SK-N-SH (cell line): ENCODE results near the gene NOVA1. TPM values are rescaled to one million over a fixed set of nuclear protein-coding genes. Genes with fewer than 3 reads are reported as not detected.

Experiments
- CTCF ChIA-PET: fragments of 300-600, 350-600 bp; formaldehyde crosslinking; extraction: SDS; loops from one replicate; lab custom pipeline; 2021; lab: Yijun Ruan, JAX
- POLR2A ChIA-PET: fragments of 350-600 bp; sonication (Branson Sonifier 250); formaldehyde crosslinking; extraction: SDS; loops from one replicate; lab custom pipeline; 2020; ENCODE audit warnings: antibody characterized with exemption, inconsistent platforms; lab: Yijun Ruan, JAX
- DNase-seq: peaks from one replicate; pipeline ENCODE4 v3.0.0; 2012
- H2AFZ ChIP-seq: fragments of 200-600 bp; sonication (generic); 2 replicates; pipeline ENCODE4 v1.8.1; 2016; ENCODE audit warnings: antibody characterized with exemption, mild to moderate bottlenecking, low read depth
- H3F3A ChIP-seq: fragments of 200-600 bp; sonication (generic); replicated peaks from 2 replicates; pipeline ENCODE3; 2016; ENCODE audit warnings: antibody characterized with exemption, mild to moderate bottlenecking; ENCODE audit not compliant: insufficient read depth
- H3K27ac ChIP-seq, 2 experiments: fragments of 200-500 bp in 1 of 2; fragments of 200-600 bp in 1 of 2; sonication (Bioruptor generic) in 1 of 2; sonication (generic), shearing (Covaris generic) in 1 of 2; 2 replicates each; pipeline versions ENCODE4 v1.5.1 to v1.6.1; 2014 to 2016; ENCODE audit warnings: low read depth in 2 of 2, inconsistent platforms in 1 of 2, low read length in 1 of 2, mild to moderate bottlenecking in 1 of 2, mixed read lengths in 1 of 2
- H3K27me3 ChIP-seq: fragments of 200-600 bp; sonication (generic), shearing (Covaris generic); 2 replicates; pipeline ENCODE4 v1.6.1; 2016; ENCODE audit warnings: mixed run types; ENCODE audit not compliant: insufficient read depth
- H3K36me3 ChIP-seq, 2 experiments: fragments of 200-500 bp in 1 of 2; fragments of 200-600 bp in 1 of 2; sonication (Bioruptor generic) in 1 of 2; sonication (generic) in 1 of 2; replicated peaks in 1 of 2; 2 replicates each; pipeline versions ENCODE3 to v1.5.1; 2014 to 2016; ENCODE audit warnings: low read length in 1 of 2, mild to moderate bottlenecking in 1 of 2; ENCODE audit not compliant: insufficient read depth in 2 of 2, control insufficient read depth in 1 of 2
- H3K4me1 ChIP-seq, 2 experiments: fragments of 200-500 bp in 1 of 2; fragments of 200-600 bp in 1 of 2; sonication (Bioruptor generic) in 1 of 2; sonication (generic), shearing (Covaris generic) in 1 of 2; 2 replicates each; pipeline versions ENCODE4 v1.5.1 to v1.6.1; 2014 to 2016; ENCODE audit warnings: low read depth in 1 of 2, low read length in 1 of 2, mixed run types in 1 of 2; ENCODE audit not compliant: insufficient read depth in 2 of 2, control insufficient read depth in 1 of 2
- H3K4me2 ChIP-seq: fragments of 200-600 bp; sonication (generic), shearing (Covaris generic); 2 replicates; pipeline ENCODE4 v1.6.1; 2017; ENCODE audit warnings: mixed run types
- H3K4me3 ChIP-seq, 2 experiments: fragments of 200-500 bp in 1 of 2; fragments of 200-600 bp in 1 of 2; sonication (Bioruptor generic) in 1 of 2; sonication (generic), shearing (Covaris generic) in 1 of 2; 2 replicates each; pipeline versions ENCODE4 v1.5.1 to v1.8.1; 2014 to 2016; ENCODE audit warnings: low read depth in 2 of 2, inconsistent platforms in 1 of 2, low read length in 1 of 2, mild to moderate bottlenecking in 1 of 2, mixed read lengths in 1 of 2, moderate library complexity in 1 of 2
- H3K79me2 ChIP-seq: fragments of 200-600 bp; sonication (generic); 2 replicates; pipeline ENCODE4 v1.8.1; 2017; ENCODE audit warnings: mild to moderate bottlenecking; ENCODE audit not compliant: insufficient read depth
- H3K9ac ChIP-seq: fragments of 200-600 bp; sonication (generic); 2 replicates; pipeline ENCODE4 v1.6.1; 2017; ENCODE audit warnings: mixed run types
- H3K9me2 ChIP-seq: fragments of 200-600 bp; sonication (generic); 2 replicates; pipeline ENCODE4 v1.6.1; 2017; ENCODE audit warnings: mixed run types
- H3K9me3 ChIP-seq: fragments of 200-600 bp; sonication (generic); 2 replicates; pipeline ENCODE4 v1.6.1; 2017; ENCODE audit warnings: mixed run types, mild to moderate bottlenecking, moderate library complexity
- H4K20me1 ChIP-seq: fragments of 200-600 bp; sonication (generic); 2 replicates; pipeline ENCODE4 v1.6.1; 2017; ENCODE audit warnings: mild to moderate bottlenecking, mixed run types; ENCODE audit not compliant: insufficient read depth
- CHD2 ChIP-seq: fragments of 150-350 bp; IDR thresholded peaks from 2 replicates; pipeline ENCODE4 v1.6.1; 2018; ENCODE audit warnings: low read length; ENCODE audit not compliant: partially characterized antibody
- CTCF ChIP-seq: fragments of 200-600 bp; sonication (generic); IDR thresholded peaks from 2 replicates; pipeline ENCODE4 v1.6.1; 2017; ENCODE audit warnings: antibody characterized with exemption, mild to moderate bottlenecking, moderate library complexity
- ELF1 ChIP-seq: IDR thresholded peaks from 2 replicates; pipeline ENCODE4 v1.4.0; 2012
- FOSL2 ChIP-seq: IDR thresholded peaks from 2 replicates; pipeline ENCODE4 v1.4.0; 2012; ENCODE audit warnings: low read depth, mild to moderate bottlenecking, moderate library complexity, borderline replicate concordance
- FOXJ3 ChIP-seq: sonication (generic); formaldehyde crosslinking; IDR thresholded peaks from 2 replicates; pipeline ENCODE4 v1.5.1; 2020; ENCODE audit warnings: mild to moderate bottlenecking, missing genetic modification reagents
- GATA2 ChIP-seq: sonication (generic); formaldehyde crosslinking; IDR thresholded peaks from 2 replicates; pipeline ENCODE4 v1.5.0; 2020; ENCODE audit warnings: mild to moderate bottlenecking, missing genetic modification reagents
- MEF2A ChIP-seq: IDR thresholded peaks from 2 replicates; pipeline ENCODE4 v1.4.0; 2012; ENCODE audit warnings: low read depth, borderline replicate concordance
- MXI1 ChIP-seq: IDR thresholded peaks from 2 replicates; pipeline ENCODE4 v1.6.1; 2012; ENCODE audit warnings: mild to moderate bottlenecking, low read depth, low read length, improper control_type of control experiment
- NFIC ChIP-seq: IDR thresholded peaks from 2 replicates; pipeline ENCODE4 v1.4.0; 2012; ENCODE audit warnings: borderline replicate concordance
- RAD21 ChIP-seq: IDR thresholded peaks from 2 replicates; pipeline ENCODE4 v1.6.1; 2012; ENCODE audit warnings: mild to moderate bottlenecking, low read length
- RCOR1 ChIP-seq: fragments of 150-350 bp; IDR thresholded peaks from 2 replicates; pipeline ENCODE4 v1.6.1; 2017; ENCODE audit warnings: antibody characterized with exemption, low read length
- REST ChIP-seq: IDR thresholded peaks from 2 replicates; pipeline ENCODE4 v1.6.1; 2012; ENCODE audit warnings: mild to moderate bottlenecking, low read depth, low read length, moderate library complexity
- RFX5 ChIP-seq: IDR thresholded peaks from 2 replicates; pipeline ENCODE4 v1.6.1; 2012; ENCODE audit warnings: mild to moderate bottlenecking, improper control_type of control experiment, low read length
- SMC3 ChIP-seq: IDR thresholded peaks from 2 replicates; pipeline ENCODE4 v1.6.1; 2012; ENCODE audit warnings: low read depth, low read length, improper control_type of control experiment
- TAF1 ChIP-seq: IDR thresholded peaks from 2 replicates; pipeline ENCODE4 v1.6.1; 2012; ENCODE audit warnings: low read depth, mild to moderate bottlenecking, low read length, moderate library complexity, borderline replicate concordance
- TCF12 ChIP-seq: IDR thresholded peaks from 2 replicates; pipeline ENCODE4 v1.4.0; 2012
- TEAD4 ChIP-seq: IDR thresholded peaks from 2 replicates; pipeline ENCODE4 v1.4.0; 2012; ENCODE audit warnings: mild to moderate bottlenecking, borderline replicate concordance; ENCODE audit not compliant: insufficient read depth
- USF1 ChIP-seq: IDR thresholded peaks from 2 replicates; pipeline ENCODE4 v1.4.0; 2012; ENCODE audit warnings: low read depth, borderline replicate concordance
- YY1 ChIP-seq: IDR thresholded peaks from 2 replicates; pipeline ENCODE4 v1.4.0; 2012; ENCODE audit warnings: low read depth, mild to moderate bottlenecking
- WGBS: methylation state at CpG from one replicate; pipeline ENCODE4 v1.1.6; 2017; ENCODE audit warnings: low lambda C conversion rate; 5-methylcytosine and 5-hydroxymethylcytosine counted together
- polyA plus RNA-seq, 3 experiments: library from polyadenylated mRNA; depleted of rRNA; stranded (reverse); fragments of >200 nt; gene quantifications; 2 replicates each; pipeline ENCODE4 v1.2.3, GENCODE V29; 2012
- TF ChIP-seq, protein P1 (sequence below): fragments of 150-350 bp; IDR thresholded peaks from 2 replicates; pipeline ENCODE4 v1.6.1; 2016; ENCODE audit warnings: mild to moderate bottlenecking, low read depth, low read length
- TF ChIP-seq, protein P2 (sequence below): fragments of 150-350 bp; IDR thresholded peaks from 2 replicates; pipeline ENCODE4 v1.6.1; 2017; ENCODE audit warnings: antibody characterized with exemption, low read length, low read depth, borderline replicate concordance

The NOVA1 gene
- polyA plus RNA-seq, 1 of the 3 experiments (the other 2 are of a cell fraction): 0.44 TPM

DNA sequence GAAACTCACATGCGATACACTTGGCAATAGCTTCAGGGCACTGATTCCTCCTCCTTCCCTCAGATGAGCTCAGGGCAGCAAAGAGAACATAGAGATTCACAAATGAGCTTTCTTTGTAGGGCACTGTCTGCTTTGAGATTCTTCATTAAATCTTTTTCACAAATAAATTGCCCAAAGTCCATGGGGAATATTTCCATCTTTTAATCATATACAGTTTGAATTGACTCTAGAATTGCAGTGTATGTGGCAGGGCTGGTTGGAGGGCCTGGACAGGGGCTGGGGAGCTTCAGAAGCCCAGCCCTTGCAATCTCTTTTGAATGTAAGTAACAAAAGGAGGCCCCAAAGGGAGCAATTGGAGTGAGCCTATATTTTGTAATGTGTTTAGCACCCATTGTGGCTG, 197.5 kb downstream of the NOVA1 start:
- H3K4me3 ChIP-seq: no peak overlapping the region
- no peaks in the 10 kb centered on the region for H3K36me3 ChIP-seq
- H2AFZ ChIP-seq: no peak overlapping the region
- CTCF ChIA-PET: interaction anchor here (1.5 kb wide), 1 partner anchor 245 kb away, joined by 4 read pairs; no protein-coding TSS in a partner anchor
- H3K9ac ChIP-seq: no peak overlapping the region
- no peaks in the 10 kb centered on the region for H3K79me2 ChIP-seq
- no peak for DNase-seq
- no peaks in the 10 kb centered on the region for H3F3A ChIP-seq
- H3K9me3 ChIP-seq: no peaks in the 10 kb centered on the region
- POLR2A ChIA-PET: no interaction called here
- WGBS: 11% methylated on average over 1 of the region's 1 CpG
- no peak for TF ChIP-seq YY1
- no peak for TF ChIP-seq TEAD4
- TF ChIP-seq, protein P1, sequence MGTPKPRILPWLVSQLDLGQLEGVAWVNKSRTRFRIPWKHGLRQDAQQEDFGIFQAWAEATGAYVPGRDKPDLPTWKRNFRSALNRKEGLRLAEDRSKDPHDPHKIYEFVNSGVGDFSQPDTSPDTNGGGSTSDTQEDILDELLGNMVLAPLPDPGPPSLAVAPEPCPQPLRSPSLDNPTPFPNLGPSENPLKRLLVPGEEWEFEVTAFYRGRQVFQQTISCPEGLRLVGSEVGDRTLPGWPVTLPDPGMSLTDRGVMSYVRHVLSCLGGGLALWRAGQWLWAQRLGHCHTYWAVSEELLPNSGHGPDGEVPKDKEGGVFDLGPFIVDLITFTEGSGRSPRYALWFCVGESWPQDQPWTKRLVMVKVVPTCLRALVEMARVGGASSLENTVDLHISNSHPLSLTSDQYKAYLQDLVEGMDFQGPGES: no peak
- TF ChIP-seq NFIC: no peak
- TF ChIP-seq TAF1: no peak
- TF ChIP-seq USF1: no peak
- no peak for TF ChIP-seq FOSL2
- no peak for TF ChIP-seq TCF12
- TF ChIP-seq, protein P2, sequence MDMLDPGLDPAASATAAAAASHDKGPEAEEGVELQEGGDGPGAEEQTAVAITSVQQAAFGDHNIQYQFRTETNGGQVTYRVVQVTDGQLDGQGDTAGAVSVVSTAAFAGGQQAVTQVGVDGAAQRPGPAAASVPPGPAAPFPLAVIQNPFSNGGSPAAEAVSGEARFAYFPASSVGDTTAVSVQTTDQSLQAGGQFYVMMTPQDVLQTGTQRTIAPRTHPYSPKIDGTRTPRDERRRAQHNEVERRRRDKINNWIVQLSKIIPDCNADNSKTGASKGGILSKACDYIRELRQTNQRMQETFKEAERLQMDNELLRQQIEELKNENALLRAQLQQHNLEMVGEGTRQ: no peak
- TF ChIP-seq MXI1: no peak
- TF ChIP-seq FOXJ3 (CRISPR knock-in tag): no peak
- no peak for TF ChIP-seq CHD2
- no peak for TF ChIP-seq SMC3
- no peak for TF ChIP-seq ELF1
- no peak for TF ChIP-seq GATA2 (CRISPR knock-in tag)
- no peaks in the 10 kb centered on the region for H3K4me1 ChIP-seq
- no peaks in the 10 kb centered on the region; the same call in 1 of the 2 replicates for H3K27me3 ChIP-seq
- H3K27ac ChIP-seq: no peak overlapping the region
- no peaks in the 10 kb centered on the region for H4K20me1 ChIP-seq
- H3K9me2 ChIP-seq: no peaks in the 10 kb centered on the region
- H3K4me2 ChIP-seq: no peak overlapping the region

DNA sequence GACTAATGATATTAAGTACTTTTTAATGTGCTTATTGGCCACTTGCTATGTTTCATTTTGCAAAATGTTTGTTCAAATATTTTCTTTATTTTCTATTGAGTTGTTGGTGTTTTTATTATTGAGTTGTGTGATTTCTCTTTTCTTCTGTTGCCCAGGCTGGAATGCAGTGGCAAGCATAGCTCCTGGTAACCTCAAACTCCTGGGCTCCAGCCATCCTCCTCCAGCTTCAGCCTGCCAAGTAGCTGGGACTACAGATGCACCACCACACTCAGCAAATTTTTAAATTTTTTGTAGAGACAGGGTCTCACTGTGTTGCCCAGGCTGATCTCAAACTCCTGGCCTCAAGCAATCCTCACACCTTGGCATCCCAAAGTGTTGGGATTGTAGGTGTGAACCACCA, 199.2 kb downstream of the NOVA1 start:
- Histone ChIP-seq H3K27me3 (no peaks in the 10 kb centered on the region; the same call in 1 of the 2 replicates), H4K20me1 (no peaks in the 10 kb centered on the region), H3K27ac (no peak overlapping the region), H3K9me2 (no peaks in the 10 kb centered on the region), H3K4me2 (no peak overlapping the region), H2AFZ (no peak overlapping the region), H3K9me3 (no peaks in the 10 kb centered on the region), H3K79me2 (no peaks in the 10 kb centered on the region), H3K9ac (no peak overlapping the region), H3K4me1 (no peaks in the 10 kb centered on the region), H3K4me3 (no peak overlapping the region), H3K36me3 (no peaks in the 10 kb centered on the region), H3F3A (no peaks in the 10 kb centered on the region)
- no peak for DNase-seq
- ChIA-PET CTCF (interaction anchor here (1.5 kb wide), 2 partner anchors 246 to 247 kb away, joined by 4 to 7 read pairs; no protein-coding TSS in a partner anchor), POLR2A (no interaction called here)
- no peak for TF ChIP-seq RCOR1
- TF ChIP-seq YY1: no peak
- no peak for TF ChIP-seq FOXJ3 (CRISPR knock-in tag)
- TF ChIP-seq TAF1: no peak
- no peak for TF ChIP-seq MXI1
- TF ChIP-seq CHD2: no peak
- TF ChIP-seq REST: no peak
- no peak for TF ChIP-seq MEF2A
- TF ChIP-seq RFX5: no peak
- no peak for TF ChIP-seq RAD21
- no peak for TF ChIP-seq TCF12
- TF ChIP-seq CTCF: no peak
